Urothelium cell line (cell line): Measurements from ENCODE around the gene NUP188.

Source experiments
- DNase-seq: peaks from one replicate; pipeline ENCODE4 v3.0.0; 2011; ENCODE audit warnings: low spot score, mixed read lengths
- FAIRE-seq: peaks from 2 replicates; lab custom pipeline; 2011; peaks lifted over from hg19 to GRCh38; lab: Jason Lieb, UNC

Gene NUP188

GRCh38 chr9:128913048-128913900 lies 34.2 kb upstream of the NUP188 start:
- DNase-seq (peak; percentile 55), FAIRE-seq (no peak)

DNA sequence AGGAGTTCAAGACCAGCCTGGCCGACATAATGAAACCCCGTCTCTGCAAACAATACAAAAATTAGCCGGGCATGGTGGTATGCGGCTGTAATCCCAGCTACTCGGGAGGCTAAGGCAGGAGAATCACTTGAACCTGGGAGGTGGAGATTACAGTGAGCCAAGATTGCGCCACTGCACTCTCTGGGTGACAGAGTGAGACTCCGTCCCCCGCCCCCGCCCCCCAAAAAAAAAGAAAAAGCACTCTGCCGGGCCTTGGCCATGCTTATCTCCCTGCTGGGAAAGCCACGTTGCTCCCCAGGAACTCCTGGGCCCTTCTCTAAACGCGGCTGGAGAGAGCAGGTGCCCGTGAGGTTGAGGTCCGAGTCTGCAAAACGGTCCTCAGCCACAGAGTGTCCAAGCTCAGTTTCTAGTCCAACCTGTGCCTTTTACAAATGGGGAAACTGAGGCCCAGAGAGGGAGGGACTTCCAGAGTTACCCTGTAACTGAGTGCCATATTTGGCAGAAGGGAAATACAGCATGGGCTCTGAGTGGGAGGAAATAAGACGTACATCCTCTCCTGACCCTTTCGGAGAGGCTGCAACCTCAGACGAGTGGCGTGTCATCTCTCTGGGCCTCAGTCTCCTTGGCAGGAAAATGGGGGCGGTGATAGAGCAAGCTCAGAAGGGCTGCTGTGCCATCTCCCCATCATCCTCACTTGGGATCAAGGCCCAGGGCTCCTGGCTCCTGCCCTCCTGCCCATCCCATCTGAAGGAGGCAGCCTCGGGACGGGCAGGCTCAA lies 33.3 kb upstream of the NUP188 start:
- FAIRE-seq (no peak), DNase-seq (no peak)

- FAIRE-seq (no peak), DNase-seq (no peak)
Measured at GRCh38 chr9:128916204-128916603, 31.3 kb upstream of the NUP188 start.

DNA sequence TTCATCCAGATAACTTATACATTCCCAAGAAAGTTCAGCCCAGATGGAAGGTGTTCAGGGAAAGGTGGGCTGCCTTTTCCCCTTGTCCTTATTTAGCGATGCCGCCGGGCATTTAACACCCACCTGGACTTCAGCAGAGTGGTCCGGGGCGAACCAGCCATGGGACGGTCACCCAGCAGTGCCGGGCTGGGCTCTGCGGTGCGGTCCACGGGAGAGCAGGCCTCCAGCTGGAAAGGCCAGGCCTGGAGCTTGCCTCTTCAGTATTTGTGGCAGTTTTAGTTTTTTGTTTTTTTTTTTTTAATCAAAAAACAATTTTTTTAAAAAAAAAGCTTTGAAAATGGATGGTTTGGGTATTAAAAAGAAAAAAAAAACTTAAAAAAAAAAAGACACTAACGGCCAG lies 30.8 kb upstream of the NUP188 start:
- FAIRE-seq (no peak), DNase-seq (no peak)

DNA sequence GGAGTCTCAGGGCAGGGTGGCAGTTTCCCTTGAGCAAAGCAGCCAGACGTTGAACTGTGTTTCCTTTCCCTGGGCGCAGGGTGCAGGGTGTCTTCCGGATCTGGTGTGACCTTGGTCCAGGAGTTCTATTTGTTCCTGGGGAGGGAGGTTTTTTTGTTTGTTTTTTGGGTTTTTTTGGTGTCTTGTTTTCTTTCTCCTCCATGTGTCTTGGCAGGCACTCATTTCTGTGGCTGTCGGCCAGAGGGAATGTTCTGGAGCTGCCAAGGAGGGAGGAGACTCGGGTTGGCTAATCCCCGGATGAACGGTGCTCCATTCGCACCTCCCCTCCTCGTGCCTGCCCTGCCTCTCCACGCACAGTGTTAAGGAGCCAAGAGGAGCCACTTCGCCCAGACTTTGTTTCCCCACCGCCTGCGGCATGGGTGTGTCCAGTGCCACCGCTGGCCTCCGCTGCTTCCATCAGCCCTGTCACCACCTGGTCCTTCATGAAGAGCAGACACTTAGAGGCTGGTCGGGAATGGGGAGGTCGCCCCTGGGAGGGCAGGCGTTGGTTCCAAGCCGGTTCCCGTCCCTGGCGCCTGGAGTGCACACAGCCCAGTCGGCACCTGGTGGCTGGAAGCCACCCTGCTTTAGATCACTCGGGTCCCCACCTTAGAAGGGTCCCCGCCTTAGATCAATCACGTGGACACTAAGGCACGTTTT lies 30.2 kb upstream of the NUP188 start:
- FAIRE-seq (no peak), DNase-seq (no peak)

- DNase-seq (no peak), FAIRE-seq (no peak)
Measured at GRCh38 chr9:128918921-128919320, 28.6 kb upstream of the NUP188 start.

- no peak for FAIRE-seq
- no peak for DNase-seq
Measured at GRCh38 chr9:128919402-128920089, 28.0 kb upstream of the NUP188 start.

DNA sequence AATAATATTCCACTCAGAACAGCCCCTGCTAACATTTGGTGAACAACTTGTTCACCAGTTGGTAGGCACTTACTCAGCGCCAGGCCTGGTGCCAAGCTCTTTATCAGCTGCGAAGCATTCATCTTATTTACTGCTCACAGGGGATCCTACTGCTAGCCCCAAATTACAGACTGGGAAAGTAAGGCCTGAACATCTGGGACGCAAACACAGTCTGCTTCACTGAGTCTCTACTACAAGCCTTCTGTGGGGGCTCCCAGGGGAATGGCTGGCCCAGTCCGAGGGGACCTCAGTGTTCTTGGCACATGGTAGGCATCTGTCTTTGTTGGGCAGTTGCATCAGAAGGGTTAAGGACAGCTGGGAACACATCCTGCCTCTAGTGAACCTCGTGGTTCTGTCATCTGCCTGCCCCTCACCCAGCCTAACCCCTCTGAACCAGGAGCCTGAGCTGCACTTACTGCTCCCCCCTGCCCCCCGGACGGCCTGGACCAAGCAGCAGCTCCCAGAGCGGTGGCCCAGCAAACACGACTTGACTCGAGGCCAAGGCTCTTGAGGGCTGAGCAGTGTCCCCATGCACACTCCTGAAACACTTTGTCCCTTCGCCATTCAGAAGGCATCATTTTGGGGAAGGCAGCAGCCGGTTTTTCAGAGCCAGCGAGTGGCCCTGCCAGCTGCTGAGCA lies 27.0 kb upstream of the NUP188 start, which contains the start of gene PHYHD1:
TSS of gene PHYHD1 (plus strand) at position 602 of the 678 bp plus-strand sequence. CDS start 1,342 bp downstream, outside the sequence.
- DNase-seq (no peak), FAIRE-seq (no peak)

- DNase-seq: no peak
- FAIRE-seq: no peak
Measured at GRCh38 chr9:128921881-128922763, 25.4 kb upstream of the NUP188 start.

DNA sequence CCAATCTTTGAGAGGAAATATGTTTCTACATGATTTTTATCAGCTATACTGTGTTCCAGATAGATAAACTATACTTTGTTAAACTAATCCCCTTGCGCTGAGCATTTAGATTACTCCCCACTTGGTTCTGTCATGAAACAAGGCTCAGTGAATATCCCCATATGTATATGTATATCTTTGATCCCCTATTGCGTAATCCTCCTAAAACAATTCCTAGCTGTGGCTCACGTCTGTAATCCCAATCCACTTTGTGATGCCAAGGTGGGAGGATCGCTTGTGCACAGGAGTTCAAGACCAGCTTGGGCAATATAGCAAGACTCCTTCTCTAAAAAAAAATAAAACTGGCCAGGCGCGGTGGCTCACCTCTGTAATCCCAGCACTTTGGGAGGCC lies 24.0 kb upstream of the NUP188 start:
- FAIRE-seq (no peak), DNase-seq (no peak)

DNA sequence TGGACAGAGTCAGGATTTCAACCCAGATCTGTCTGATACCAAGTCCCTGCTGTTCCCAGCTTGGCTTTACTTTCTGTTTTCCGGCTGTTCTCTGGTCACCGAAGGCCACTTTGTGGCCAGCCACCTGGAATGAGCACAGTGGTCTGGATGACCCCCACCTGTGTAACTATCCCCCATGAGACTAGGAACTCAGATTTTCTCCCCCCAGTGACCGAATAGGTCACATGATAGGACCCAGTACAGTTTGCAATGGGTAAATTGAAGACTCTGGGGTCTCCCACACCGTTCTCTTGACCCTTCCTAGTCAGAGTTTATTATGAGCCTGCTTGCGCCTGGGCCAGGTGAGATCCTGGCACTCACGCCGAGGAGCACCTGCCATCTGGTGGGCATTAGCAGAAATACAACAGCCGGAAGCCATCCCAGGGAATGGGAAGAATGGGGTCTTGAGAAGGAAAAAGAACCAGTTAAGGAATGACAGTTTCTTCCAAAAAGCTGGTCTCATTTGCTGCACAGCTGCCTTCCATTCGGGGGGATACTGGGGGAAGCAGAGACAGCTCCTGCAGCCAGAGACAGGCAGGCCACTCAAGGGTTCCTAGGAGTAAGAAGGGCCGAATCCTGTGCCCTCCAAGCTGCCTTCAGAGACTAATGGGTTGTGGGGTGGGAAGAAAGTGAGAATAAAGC lies 19.6 kb upstream of the NUP188 start:
- FAIRE-seq: no peak
- peak; percentile 75 for DNase-seq

- DNase-seq (no peak), FAIRE-seq (no peak)
Measured at GRCh38 chr9:128928624-128929023, 18.9 kb upstream of the NUP188 start.

- no peak for DNase-seq
- no peak for FAIRE-seq
Measured at GRCh38 chr9:128929560-128929959, 17.9 kb upstream of the NUP188 start.

DNA sequence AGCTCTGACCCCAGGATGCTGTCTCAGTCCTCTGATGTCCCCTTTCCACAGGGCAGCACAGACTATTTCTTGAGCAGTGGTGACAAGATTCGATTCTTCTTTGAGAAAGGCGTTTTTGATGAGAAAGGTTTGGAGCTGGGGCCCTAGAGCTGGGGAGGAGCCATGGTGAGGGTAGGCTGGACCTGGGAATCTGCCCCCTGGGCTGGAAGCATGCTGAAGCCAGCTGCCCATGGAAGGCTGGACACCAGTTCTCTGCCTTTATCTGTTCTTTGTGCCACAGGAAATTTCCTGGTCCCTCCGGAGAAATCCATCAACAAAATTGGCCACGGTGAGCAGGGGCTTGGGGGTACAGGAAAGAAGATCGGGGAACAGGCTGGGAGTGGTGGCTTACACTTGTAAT lies 13.8 kb upstream of the NUP188 start:
- no peak for DNase-seq
- no peak for FAIRE-seq

DNA sequence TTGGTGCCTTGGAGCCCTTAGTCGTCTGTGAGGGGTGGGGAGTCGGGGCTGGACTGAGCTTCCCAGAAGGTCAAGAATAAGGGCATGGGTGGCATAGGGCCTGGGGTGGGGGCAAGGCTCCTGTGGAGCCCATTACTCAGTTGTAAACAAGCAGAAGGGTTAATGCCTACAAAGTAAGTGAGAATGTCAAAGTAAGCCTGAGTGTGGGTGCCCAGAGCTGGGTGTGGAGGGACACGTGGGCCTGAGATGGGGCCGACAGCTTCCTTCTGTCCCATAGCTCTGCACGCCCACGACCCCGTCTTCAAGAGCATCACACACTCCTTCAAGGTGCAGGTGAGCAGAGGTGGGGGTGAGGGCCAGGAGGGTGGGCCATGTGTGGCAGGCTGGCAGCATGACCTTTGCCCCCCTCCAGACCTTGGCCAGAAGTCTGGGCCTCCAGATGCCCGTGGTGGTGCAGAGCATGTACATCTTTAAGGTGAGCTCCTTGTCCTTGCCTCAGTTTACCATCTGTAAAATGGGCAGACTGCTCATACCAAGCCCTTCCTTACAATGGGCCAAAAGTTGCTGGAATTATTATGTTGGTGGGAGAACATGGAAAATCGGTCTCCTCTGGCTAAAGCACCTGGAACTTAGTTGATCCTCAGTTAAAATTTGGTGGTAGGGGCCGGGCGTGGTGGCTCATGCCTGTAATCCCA lies 11.2 kb upstream of the NUP188 start:
- FAIRE-seq: no peak

GRCh38 chr9:128937310-128938165 lies 10.0 kb upstream of the NUP188 start:
- DNase-seq (no peak), FAIRE-seq (no peak)

More for the DNA sequence above, 11.2 kb upstream of the NUP188 start:
- no peak for DNase-seq

DNA sequence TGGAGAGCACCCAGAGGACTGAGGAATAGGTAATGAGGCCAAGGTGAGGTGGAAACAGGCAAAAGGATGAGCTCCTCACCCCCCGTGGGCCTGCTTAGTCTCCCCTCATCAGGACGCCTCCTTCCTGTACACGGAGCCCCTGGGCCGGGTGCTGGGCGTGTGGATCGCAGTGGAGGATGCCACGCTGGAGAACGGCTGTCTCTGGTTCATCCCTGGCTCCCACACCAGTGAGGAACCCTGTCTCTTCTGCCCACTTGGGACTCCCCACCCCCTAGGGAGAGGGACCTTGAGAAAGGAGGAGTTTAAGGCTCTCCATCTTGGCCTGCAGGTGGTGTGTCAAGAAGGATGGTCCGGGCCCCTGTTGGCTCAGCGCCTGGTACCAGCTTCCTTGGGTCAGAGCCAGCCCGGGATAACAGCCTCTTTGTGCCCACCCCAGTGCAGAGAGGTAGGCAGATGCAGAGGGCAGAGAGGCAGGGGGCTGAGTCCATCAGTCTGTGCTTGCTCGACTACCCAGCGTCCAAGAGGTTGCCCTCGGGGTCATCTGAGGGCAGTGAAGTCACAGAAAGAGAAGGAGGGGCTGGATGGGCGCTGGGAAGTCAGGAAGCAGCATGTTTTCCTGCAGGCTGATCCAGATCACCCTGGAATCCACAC lies 7.1 kb upstream of the NUP188 start:
- DNase-seq: no peak

More for the DNA sequence above, 7.1 kb upstream of the NUP188 start:
- no peak for FAIRE-seq
